Measurements from ENCODE around the gene PBXIP1. TPM values are rescaled to one million over a fixed set of nuclear protein-coding genes. Genes with fewer than 3 reads are reported as not detected.

PBXIP1 gene
- total and polyA plus RNA-seq, 2 of the 13 experiments (the other 11 are each of a cell fraction or from before 2014, with no cell fraction given), result 16.3 to 31.9 TPM

DNA sequence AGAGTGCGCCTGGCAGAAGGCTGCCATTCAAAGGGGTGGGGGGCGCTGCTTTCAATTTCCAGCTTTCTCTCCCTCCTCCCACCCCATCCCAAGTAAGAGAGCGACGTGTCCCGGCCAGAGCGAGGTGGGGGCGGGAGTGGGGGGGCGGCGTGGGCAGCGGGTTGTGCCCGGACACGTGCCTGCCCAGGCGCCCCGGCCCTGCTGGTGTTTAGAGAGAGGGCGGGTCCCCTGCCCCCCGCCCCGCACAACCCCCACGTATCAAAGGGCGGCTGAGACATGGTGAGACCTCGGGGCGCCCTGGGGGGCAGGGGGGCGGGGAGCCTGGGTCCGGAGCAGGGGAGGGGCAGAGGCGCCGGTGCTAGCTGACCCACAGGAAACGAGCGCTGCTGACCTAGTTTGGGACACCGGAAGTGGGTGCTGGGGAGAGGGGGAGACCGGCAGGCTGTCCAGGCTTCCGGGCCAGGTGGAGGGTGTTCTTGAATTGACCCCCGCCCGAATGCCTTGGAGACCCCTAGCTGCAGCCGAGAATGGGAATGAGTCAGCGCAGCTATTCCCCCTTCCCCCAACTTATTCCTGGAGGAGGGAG lies 48.0 kb upstream of the PBXIP1 start (continued):
- TF ChIP-seq EED (CRISPR knock-in tag; IDR thresholded peaks at IDR 0.05) (no peak), TAF1 (CRISPR knock-in tag; IDR thresholded peaks at IDR 0.05) (peak; percentile 34; the same call in 1 of the 2 replicates), ZNF44 (CRISPR knock-in tag; IDR thresholded peaks at IDR 0.05) (no peak), ZNF770 (CRISPR knock-in tag; IDR thresholded peaks at IDR 0.05) (no peak), ZNF333 (CRISPR knock-in tag; IDR thresholded peaks at IDR 0.05; ENCODE audit: borderline replicate concordance) (no peak), CBX2 (IDR thresholded peaks at IDR 0.05; ENCODE audit: low read depth, low read length) (no peak), CBX2 (CRISPR knock-in tag; IDR thresholded peaks at IDR 0.05; ENCODE audit: low read depth) (no peak), NONO (IDR thresholded peaks at IDR 0.05) (no peak), NONO (CRISPR knock-in tag; conservative IDR thresholded peaks at IDR 0.05) (peak; percentile 31; the same call in 1 of the 2 replicates), ZNF674 (CRISPR knock-in tag; IDR thresholded peaks at IDR 0.05; ENCODE audit: low read depth) (no peak), TOPORS (CRISPR knock-in tag; IDR thresholded peaks at IDR 0.05) (no peak), ZNF546 (CRISPR knock-in tag; conservative IDR thresholded peaks at IDR 0.05) (no peak), MTA1 (CRISPR knock-in tag; IDR thresholded peaks at IDR 0.05; ENCODE audit: borderline replicate concordance) (peak; percentile 64; the same call in 1 of the 2 replicates), YEATS4 (CRISPR knock-in tag; IDR thresholded peaks at IDR 0.05; ENCODE audit: borderline replicate concordance) (peak; percentile 60; the same call in 1 of the 2 replicates), ERF (CRISPR knock-in tag; IDR thresholded peaks at IDR 0.05) (0 out of 2 replicates have a peak, but pooled peaks have one; percentile 12), MXD4 (CRISPR knock-in tag; IDR thresholded peaks at IDR 0.05) (no peak), IRF9 (CRISPR knock-in tag; IDR thresholded peaks at IDR 0.05; ENCODE audit: borderline replicate concordance) (peak; percentile 45; the same call in 1 of the 2 replicates)
- TF ChIP-seq, protein P1, sequence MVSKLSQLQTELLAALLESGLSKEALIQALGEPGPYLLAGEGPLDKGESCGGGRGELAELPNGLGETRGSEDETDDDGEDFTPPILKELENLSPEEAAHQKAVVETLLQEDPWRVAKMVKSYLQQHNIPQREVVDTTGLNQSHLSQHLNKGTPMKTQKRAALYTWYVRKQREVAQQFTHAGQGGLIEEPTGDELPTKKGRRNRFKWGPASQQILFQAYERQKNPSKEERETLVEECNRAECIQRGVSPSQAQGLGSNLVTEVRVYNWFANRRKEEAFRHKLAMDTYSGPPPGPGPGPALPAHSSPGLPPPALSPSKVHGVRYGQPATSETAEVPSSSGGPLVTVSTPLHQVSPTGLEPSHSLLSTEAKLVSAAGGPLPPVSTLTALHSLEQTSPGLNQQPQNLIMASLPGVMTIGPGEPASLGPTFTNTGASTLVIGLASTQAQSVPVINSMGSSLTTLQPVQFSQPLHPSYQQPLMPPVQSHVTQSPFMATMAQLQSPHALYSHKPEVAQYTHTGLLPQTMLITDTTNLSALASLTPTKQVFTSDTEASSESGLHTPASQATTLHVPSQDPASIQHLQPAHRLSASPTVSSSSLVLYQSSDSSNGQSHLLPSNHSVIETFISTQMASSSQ (IDR thresholded peaks at IDR 0.05; ENCODE audit: low read depth), result no peak
- TF ChIP-seq, protein P1 (CRISPR knock-in tag; IDR thresholded peaks at IDR 0.05; ENCODE audit: borderline replicate concordance), result no peak; the same call in 1 of the 2 replicates
- TF ChIP-seq, protein P2, sequence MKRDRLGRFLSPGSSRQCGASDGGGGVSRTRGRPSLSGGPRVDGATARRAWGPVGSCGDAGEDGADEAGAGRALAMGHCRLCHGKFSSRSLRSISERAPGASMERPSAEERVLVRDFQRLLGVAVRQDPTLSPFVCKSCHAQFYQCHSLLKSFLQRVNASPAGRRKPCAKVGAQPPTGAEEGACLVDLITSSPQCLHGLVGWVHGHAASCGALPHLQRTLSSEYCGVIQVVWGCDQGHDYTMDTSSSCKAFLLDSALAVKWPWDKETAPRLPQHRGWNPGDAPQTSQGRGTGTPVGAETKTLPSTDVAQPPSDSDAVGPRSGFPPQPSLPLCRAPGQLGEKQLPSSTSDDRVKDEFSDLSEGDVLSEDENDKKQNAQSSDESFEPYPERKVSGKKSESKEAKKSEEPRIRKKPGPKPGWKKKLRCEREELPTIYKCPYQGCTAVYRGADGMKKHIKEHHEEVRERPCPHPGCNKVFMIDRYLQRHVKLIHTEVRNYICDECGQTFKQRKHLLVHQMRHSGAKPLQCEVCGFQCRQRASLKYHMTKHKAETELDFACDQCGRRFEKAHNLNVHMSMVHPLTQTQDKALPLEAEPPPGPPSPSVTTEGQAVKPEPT (CRISPR knock-in tag; IDR thresholded peaks at IDR 0.05; ENCODE audit: low read depth), result peak; percentile 96
- TF ChIP-seq, protein P3, sequence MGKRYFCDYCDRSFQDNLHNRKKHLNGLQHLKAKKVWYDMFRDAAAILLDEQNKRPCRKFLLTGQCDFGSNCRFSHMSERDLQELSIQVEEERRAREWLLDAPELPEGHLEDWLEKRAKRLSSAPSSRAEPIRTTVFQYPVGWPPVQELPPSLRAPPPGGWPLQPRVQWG (CRISPR knock-in tag; IDR thresholded peaks at IDR 0.05; ENCODE audit: borderline replicate concordance, low read depth), result no peak
